Spleen (tissue), 11 donors: ENCODE results near the gene TYW1B. TPM values are rescaled to one million over a fixed set of nuclear protein-coding genes. Genes with fewer than 3 reads are reported as not detected.
"Not testable (repeated sequence)": the region's sequence is repeated elsewhere in the genome, so short reads cannot be mapped to it uniquely, and the experiment has no call there.

Source experiments
- DNase-seq: peaks from one replicate; pipeline ENCODE4 v3.0.0-alpha.2; 2020
- H3K27ac ChIP-seq, 8 donors: fragments of 200-600 bp; sonication (generic) in 7 of 8; 1 replicate in 4 of 8; 2 replicates in 4 of 8; pipeline versions ENCODE4 v1.5.0 to v1.8.0; 2016 to 2021; ENCODE audit warnings: inconsistent platforms in 4 of 8, mild to moderate bottlenecking in 4 of 8, moderate library complexity in 1 of 8
- H3K27me3 ChIP-seq, 7 donors: fragments of 200-600 bp; sonication (generic) in 6 of 7; replicated peaks in 1 of 7; 1 replicate in 4 of 7; 2 replicates in 3 of 7; pipeline versions ENCODE4 v1.5.0 to v1.8.0; 2016 to 2021; ENCODE audit warnings: inconsistent platforms in 3 of 7, mild to moderate bottlenecking in 1 of 7
- H3K36me3 ChIP-seq, 6 donors: fragments of 200-600 bp; sonication (generic) in 5 of 6; 1 replicate in 4 of 6; 2 replicates in 2 of 6; pipeline versions ENCODE4 v1.5.0 to v1.8.0; 2016 to 2021; ENCODE audit warnings: inconsistent platforms in 2 of 6
- H3K4me1 ChIP-seq, 6 donors: fragments of 200-600 bp; sonication (generic) in 5 of 6; 1 replicate in 3 of 6; 2 replicates in 3 of 6; pipeline versions ENCODE4 v1.5.0 to v1.8.0; 2016 to 2021; ENCODE audit warnings: inconsistent platforms in 3 of 6
- H3K4me3 ChIP-seq, 8 donors: fragments of 200-600 bp; sonication (generic) in 7 of 8; 1 replicate in 4 of 8; 2 replicates in 4 of 8; pipeline versions ENCODE4 v1.5.0 to v1.8.0; 2016 to 2021; ENCODE audit warnings: inconsistent platforms in 4 of 8, mild to moderate bottlenecking in 4 of 8, moderate library complexity in 2 of 8
- H3K9me3 ChIP-seq, 8 donors: fragments of 200-600 bp; sonication (generic) in 7 of 8; 1 replicate in 4 of 8; 2 replicates in 4 of 8; pipeline versions ENCODE4 v1.5.0 to v1.8.0; 2016 to 2021; ENCODE audit warnings: inconsistent platforms in 4 of 8
- POLR2A ChIP-seq, 3 donors: fragments of 450-650 bp; IDR thresholded peaks; one replicate each; pipeline ENCODE4 v1.5.1; 2017; ENCODE audit warnings: antibody characterized with exemption in 3 of 3, mild to moderate bottlenecking in 1 of 3
- POLR2AphosphoS5 ChIP-seq, 3 donors: sonication (generic); formaldehyde crosslinking; IDR thresholded peaks; one replicate each; pipeline ENCODE4 v1.5.1; 2017; ENCODE audit warnings: antibody characterized with exemption in 3 of 3
- WGBS, 5 donors: extraction: QIAGEN DNeasy Blood & Tissue Kit in 3 of 5; methylation state at CpG; one replicate each; pipeline versions ENCODE4 v1.1.5 to v1.1.7; 2013 to 2018; 5-methylcytosine and 5-hydroxymethylcytosine counted together
- intact Hi-C: fragments of 100-400 bp; cut with DNase I; formaldehyde crosslinking; loops from one replicate; pipeline ENCODE4 v1.15.0; 2023; ENCODE audit warnings: low total_unique reads
- polyA plus RNA-seq, 3 donors: library from polyadenylated mRNA; stranded (reverse); fragments of 200-250 nt; gene quantifications; one replicate each; pipeline ENCODE4 v1.2.1, GENCODE V29; 2013
- total RNA-seq, 7 donors: library from RNA; depleted of rRNA in 3 of 7; stranded (reverse); fragments of >200 nt in 3 of 7; fragmentation: NEBNext Ultra II Directional in 4 of 7; extraction: Animal tissue kit (Norgen Biotek cat#: 25700) in 4 of 7; gene quantifications; one replicate each; pipeline versions ENCODE4 v1.1.0 to v1.2.1, GENCODE V29; 2016 to 2021
- TF ChIP-seq, protein P1 (sequence below), 11 experiments: fragments of 200-600 bp in 7 of 11; fragments of 450-650 bp in 4 of 11; sonication (generic) in 4 of 11; IDR thresholded peaks in 8 of 11; conservative IDR thresholded peaks in 3 of 11; 1 replicate in 7 of 11; 2 replicates in 4 of 11; pipeline versions ENCODE4 v1.4.0 to v1.8.0; 2016 to 2021; ENCODE audit warnings: antibody characterized with exemption in 11 of 11, inconsistent platforms in 4 of 11, mild to moderate bottlenecking in 1 of 11
- donor health status: healthy with polysubstance abuse.
- donor health status: DM: no; HTN: no; CAD: no; lungs with moderate emphysema.
- donor health status: DM: no; HTN: no; CAD: no.
- donor health status: Bipolar disorder and iron deficiency.
- donor health status: healthy.
- donor health status: DM: no; HTN: no; CAD: no.
- donor health status: DM: yes; HTN: yes; CAD: no.

Gene TYW1B
- total and polyA plus RNA-seq, 10 donors, result 1.2 to 8.3 (median 4.1) TPM

DNA sequence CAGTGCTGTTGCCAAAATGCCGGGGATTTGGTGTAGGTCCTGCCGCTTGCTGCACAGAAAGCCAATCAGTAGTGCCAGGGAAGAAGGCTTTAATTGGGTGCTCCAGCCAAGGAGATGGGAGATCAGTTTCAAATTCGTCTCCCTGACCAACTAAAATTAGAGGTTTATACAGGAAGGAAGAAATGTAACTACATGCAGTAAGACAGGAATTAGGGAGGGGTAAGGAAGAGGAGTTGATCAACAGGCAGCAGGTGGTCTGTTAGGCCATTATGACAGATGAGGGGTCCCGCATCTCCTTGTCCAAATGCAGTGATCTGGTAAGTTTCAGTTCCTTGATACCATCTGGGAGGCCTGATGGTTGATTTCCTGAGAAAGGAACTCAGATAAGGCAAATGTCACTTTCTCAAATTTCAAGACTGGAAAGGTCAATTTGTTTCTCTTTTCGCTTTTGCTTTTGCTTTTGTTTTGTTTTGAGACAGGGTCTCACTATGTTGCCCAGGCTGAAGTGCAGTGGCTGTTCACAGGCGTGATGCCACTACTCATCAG is 13.0 kb upstream of the TYW1B start:
- H3K27ac ChIP-seq, H3K4me1 ChIP-seq, DNase-seq, H3K4me3 ChIP-seq, H3K27me3 ChIP-seq, intact Hi-C loops: not testable (repeated sequence)
- peaks cover 0 to 42% (median 21%) of the 10 kb centered on the region in 6 donors for H3K36me3 ChIP-seq
- 74 to 85% (median 82%) methylated on average over 6 of the region's 6 CpGs for whole genome bisulfite sequencing, 5 donors
- H3K9me3 ChIP-seq, result peaks cover 4 to 34% (median 31%) of the 10 kb centered on the region in 8 donors

DNA sequence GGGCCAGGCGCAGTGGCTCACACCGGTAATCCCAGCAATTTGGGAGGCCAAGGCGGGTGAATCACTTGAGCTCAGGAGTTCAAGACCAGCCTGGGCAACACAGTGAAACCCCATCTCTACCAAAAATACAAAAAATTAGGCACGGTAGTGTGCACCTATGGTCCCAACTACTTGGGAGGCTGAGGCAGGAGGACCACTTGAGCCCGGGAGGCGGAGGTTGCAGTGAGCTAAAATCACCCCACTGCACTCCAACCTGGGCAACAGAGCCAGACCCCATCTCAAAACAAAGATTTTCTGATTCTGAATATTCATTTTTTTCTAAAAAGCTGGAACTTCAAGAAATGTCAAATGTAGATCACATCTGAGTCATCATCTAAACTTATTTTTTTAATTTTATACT is 10.3 kb upstream of the TYW1B start:
- DNase-seq, intact Hi-C loops: not testable (repeated sequence)
- peaks cover 0 to 69% (median 43%) of the 10 kb centered on the region in 6 donors for H3K36me3 ChIP-seq

DNA sequence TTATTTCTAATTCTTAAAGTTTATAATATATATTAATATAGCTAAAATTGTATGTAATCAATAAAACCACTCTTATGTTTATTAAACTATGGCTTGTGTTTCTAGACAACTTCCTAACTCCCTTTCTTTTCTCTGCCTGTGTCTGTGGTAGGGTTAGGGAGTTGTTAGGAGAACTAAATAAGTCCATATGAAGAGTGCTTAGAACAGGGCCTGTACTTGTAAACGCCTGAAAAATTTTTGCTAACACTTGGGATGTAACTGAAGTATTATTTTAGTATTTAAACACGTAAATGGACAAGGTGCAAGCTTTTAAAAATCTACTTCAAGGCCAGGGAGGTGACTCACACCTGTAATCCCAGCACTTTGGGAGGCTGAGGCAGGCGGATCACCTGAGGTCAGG is 9.3 kb upstream of the TYW1B start:
- peaks cover 0 to 79% (median 53%) of the 10 kb centered on the region in 6 donors for H3K36me3 ChIP-seq
- DNase-seq, H3K27me3 ChIP-seq, H3K4me3 ChIP-seq, H3K27ac ChIP-seq, intact Hi-C loops: not testable (repeated sequence)
- H3K4me1 ChIP-seq, result peaks cover 0 to 11% (median 3%) of the 10 kb centered on the region in 6 donors
- peaks cover 4 to 31% (median 27%) of the 10 kb centered on the region in 8 donors for H3K9me3 ChIP-seq
- WGBS, 5 donors, result 91 to 96% (median 94%) methylated on average over 3 of the region's 3 CpGs

More for the DNA sequence above, 10.3 kb upstream of the TYW1B start:
- H3K9me3 ChIP-seq, result peaks cover 4 to 34% (median 31%) of the 10 kb centered on the region in 8 donors
- H3K4me1 ChIP-seq, H3K27me3 ChIP-seq, H3K27ac ChIP-seq, H3K4me3 ChIP-seq: not testable (repeated sequence)
- 93 to 98% (median 97%) methylated on average over 6 of the region's 6 CpGs for WGBS, 5 donors

DNA sequence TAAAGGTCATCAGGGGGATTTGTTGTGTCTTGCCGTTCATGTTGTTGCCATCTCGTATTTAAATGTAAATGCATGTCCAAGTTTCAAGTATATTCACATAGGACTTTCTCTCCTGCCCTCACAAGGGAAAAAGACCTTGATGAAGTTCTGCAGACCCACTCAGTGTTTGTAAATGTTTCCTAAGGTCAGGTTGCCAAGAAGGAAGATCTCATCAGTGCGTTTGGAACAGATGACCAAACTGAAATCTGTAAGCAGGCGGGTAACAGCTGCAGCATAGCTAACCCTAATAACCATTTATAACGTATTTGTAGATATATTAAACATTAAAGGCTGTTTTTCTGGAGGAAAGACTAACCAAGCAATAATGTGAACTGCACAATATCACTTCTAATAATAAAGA is 2.6 kb upstream of the TYW1B start:
- H3K27me3 ChIP-seq, DNase-seq, H3K9me3 ChIP-seq, intact Hi-C loops: not testable (repeated sequence)
- H3K27ac ChIP-seq, result peak overlapping the region; percentile 91 to 97 (median 95)
- peaks cover 0 to 47% (median 39%) of the 10 kb centered on the region in 6 donors for H3K36me3 ChIP-seq
- peaks cover 12 to 49% (median 32%) of the 10 kb centered on the region in 6 donors for H3K4me1 ChIP-seq
- peak overlapping the region; percentile 66 to 83 (median 73) for H3K4me3 ChIP-seq
- 19 to 54% (median 47%) methylated on average over 4 to 5 of the region's 5 CpGs for WGBS, 5 donors

DNA sequence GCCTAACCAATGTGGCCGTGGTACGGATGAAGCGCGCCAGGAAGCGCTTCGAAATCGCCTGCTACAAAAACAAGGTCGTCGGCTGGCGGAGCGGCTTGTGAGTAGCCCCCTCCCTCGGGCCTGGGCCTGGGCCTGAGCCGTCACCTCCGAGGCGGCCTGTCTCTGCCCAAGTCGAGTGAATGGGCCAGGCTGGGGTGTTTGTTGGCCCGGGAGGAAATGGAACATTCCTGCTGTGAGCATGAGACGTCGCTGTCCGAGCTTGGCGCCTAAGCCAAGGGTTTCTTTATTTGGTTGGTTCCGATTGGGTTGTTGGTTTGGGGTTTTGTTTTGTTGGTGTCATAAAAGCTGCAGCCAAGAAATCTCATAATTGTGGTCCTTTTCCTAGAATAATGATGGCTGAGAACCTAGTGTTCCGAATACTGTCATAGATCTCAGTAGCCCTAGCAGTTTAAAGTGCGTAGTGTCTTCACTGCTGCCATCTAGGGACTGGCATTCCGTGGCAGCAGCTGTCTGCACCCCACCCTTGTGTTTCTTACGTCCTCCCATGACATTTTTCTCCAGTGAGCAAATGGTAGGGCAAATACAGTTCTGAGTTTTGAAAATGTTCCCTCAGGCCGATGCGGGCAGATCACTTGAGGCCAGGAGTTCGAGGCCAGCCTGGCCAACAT is 1.8 kb upstream of the TYW1B start:
- H3K9me3 ChIP-seq, H3K27me3 ChIP-seq: not testable (repeated sequence)
- peak; percentile 77 for DNase-seq
- Histone ChIP-seq H3K36me3 (peaks cover 0 to 39% (median 34%) of the 10 kb centered on the region in 6 donors), H3K4me3 (peak overlapping the region; percentile 66 to 83 (median 73)), H3K27ac (peak overlapping the region; percentile 91 to 97 (median 95)), H3K4me1 (peaks cover 12 to 49% (median 32%) of the 10 kb centered on the region in 6 donors)
- intact Hi-C loops, result loop anchor here (10.0 kb wide), 1 partner anchor 615 kb away; no protein-coding TSS in a partner anchor
- WGBS, 5 donors, result 0 to 1% (median 1%) methylated on average over 21 to 29 of the region's 29 CpGs
- TF ChIP-seq, protein P1, sequence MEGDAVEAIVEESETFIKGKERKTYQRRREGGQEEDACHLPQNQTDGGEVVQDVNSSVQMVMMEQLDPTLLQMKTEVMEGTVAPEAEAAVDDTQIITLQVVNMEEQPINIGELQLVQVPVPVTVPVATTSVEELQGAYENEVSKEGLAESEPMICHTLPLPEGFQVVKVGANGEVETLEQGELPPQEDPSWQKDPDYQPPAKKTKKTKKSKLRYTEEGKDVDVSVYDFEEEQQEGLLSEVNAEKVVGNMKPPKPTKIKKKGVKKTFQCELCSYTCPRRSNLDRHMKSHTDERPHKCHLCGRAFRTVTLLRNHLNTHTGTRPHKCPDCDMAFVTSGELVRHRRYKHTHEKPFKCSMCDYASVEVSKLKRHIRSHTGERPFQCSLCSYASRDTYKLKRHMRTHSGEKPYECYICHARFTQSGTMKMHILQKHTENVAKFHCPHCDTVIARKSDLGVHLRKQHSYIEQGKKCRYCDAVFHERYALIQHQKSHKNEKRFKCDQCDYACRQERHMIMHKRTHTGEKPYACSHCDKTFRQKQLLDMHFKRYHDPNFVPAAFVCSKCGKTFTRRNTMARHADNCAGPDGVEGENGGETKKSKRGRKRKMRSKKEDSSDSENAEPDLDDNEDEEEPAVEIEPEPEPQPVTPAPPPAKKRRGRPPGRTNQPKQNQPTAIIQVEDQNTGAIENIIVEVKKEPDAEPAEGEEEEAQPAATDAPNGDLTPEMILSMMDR (IDR thresholded peaks at IDR 0.05 in 8 of 11, conservative IDR thresholded peaks at IDR 0.05 in 3 of 11), result peak in 8 of 11 experiments; percentile 16 to 56 (median 37)
- TF ChIP-seq POLR2A (IDR thresholded peaks at IDR 0.05) (peak in 1 of 3 donors; percentile 87), POLR2AphosphoS5 (IDR thresholded peaks at IDR 0.05) (peak in 1 of 3 donors; percentile 86)

DNA sequence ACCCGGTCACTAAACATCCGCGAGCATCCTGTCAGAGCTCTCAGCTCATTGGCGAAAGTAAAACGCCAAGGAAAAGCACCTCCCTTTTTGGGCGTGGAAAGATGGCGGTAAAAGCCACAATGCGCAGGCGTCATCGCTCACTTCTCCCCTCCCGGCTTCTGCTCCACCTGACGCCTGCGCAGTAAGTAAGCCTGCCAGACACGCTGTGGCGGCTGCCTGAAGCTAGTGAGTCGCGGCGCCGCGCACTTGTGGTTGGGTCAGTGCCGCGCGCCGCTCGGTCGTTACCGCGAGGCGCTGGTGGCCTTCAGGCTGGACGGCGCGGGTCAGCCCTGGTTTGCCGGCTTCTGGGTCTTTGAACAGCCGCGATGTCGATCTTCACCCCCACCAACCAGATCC is 1.3 kb upstream of the TYW1B start:
- Histone ChIP-seq H3K36me3 (peaks cover 0 to 34% (median 29%) of the 10 kb centered on the region in 6 donors), H3K4me1 (peaks cover 12 to 52% (median 32%) of the 10 kb centered on the region in 6 donors), H3K4me3 (peak overlapping the region; percentile 66 to 83 (median 73)), H3K27ac (peak overlapping the region; percentile 91 to 97 (median 95))
- WGBS, 5 donors, result 0 to 1% (median 0%) methylated on average over 22 to 36 of the region's 36 CpGs
- not testable (repeated sequence) for H3K9me3 ChIP-seq, H3K27me3 ChIP-seq
- peak; percentile 97 for DNase-seq
- TF ChIP-seq POLR2A (IDR thresholded peaks at IDR 0.05), result peak; percentile 66 to 96 (median 73)
- peak; percentile 98 to 99 (median 99) for TF ChIP-seq POLR2AphosphoS5 (IDR thresholded peaks at IDR 0.05)
- intact Hi-C loops, result loop anchor here (10.0 kb wide), 1 partner anchor 616 kb away; no protein-coding TSS in a partner anchor
